H7 (cell line): ENCODE data around the gene SEMA4D. TPM values are rescaled to one million over a fixed set of nuclear protein-coding genes. Genes with fewer than 3 reads are reported as not detected.

ENCODE experiments used
- DNase-seq: peaks from one replicate; pipeline ENCODE4 v3.0.0; 2012
- H3K27me3 ChIP-seq: 2 replicates; pipeline ENCODE4 v1.6.0; 2011; ENCODE audit warnings: mild to moderate bottlenecking, low read length; ENCODE audit not compliant: control insufficient read depth, insufficient read depth
- H3K36me3 ChIP-seq: replicated peaks from 2 replicates; pipeline ENCODE4 v1.5.1; 2011; ENCODE audit warnings: low read length; ENCODE audit not compliant: control insufficient read depth, insufficient read depth
- H3K4me3 ChIP-seq: 2 replicates; pipeline ENCODE4 v1.5.1; 2011; ENCODE audit warnings: low read depth, mild to moderate bottlenecking, control low read depth, low read length, moderate library complexity; ENCODE audit not compliant: insufficient read depth
- total RNA-seq: library from RNA; depleted of rRNA; stranded (reverse); fragments of >200 nt; shearing (Covaris generic); gene quantifications from 2 replicates; pipeline ENCODE4 v1.2.3, GENCODE V29; 2014

SEMA4D gene
- total RNA-seq, 1 experiment from 2014 or later, result 17.0 TPM

GRCh38 chr9:89397471-89397870 is 100.4 kb downstream of the SEMA4D start:
- DNase-seq, result no peak
- Histone ChIP-seq H3K27me3 (no peaks in the 10 kb centered on the region), H3K4me3 (no peak overlapping the region), H3K36me3 (peaks cover 17% of the 10 kb centered on the region)

- DNase-seq, result no peak
Observed at GRCh38 chr9:89395931-89396710, 101.8 kb downstream of the SEMA4D start.

DNA sequence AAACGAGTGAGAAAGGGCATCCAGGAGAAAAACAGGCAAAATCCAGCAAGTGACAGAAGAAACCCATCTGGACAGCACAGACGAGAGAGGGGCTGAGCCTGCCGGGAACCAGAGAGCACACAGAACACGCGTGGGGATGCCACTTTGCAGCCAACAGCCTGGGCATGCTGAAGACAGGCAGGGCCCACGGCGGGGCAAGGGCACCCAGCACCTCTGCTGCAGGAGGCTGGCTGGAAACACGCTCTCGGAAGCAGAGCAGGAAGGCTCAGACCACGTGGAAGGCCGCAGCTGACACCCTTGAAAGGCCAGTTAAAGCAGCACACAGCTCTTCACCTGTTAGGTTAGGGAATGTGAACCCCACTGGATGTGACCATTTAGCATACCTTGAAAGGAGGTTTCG is 103.5 kb downstream of the SEMA4D start:
- no peak overlapping the region for H3K4me3 ChIP-seq
- no peak for DNase-seq
- peaks cover 33% of the 10 kb centered on the region for H3K36me3 ChIP-seq
- no peaks in the 10 kb centered on the region for H3K27me3 ChIP-seq

More at GRCh38 chr9:89395931-89396710, 101.8 kb downstream of the SEMA4D start:
- H3K27me3 ChIP-seq, result no peaks in the 10 kb centered on the region
- no peak overlapping the region for H3K4me3 ChIP-seq
- H3K36me3 ChIP-seq, result peaks cover 22% of the 10 kb centered on the region

GRCh38 chr9:89391585-89391984 is 106.3 kb downstream of the SEMA4D start:
- no peaks in the 10 kb centered on the region for H3K27me3 ChIP-seq
- peaks cover 41% of the 10 kb centered on the region for H3K36me3 ChIP-seq
- no peak for DNase-seq
- H3K4me3 ChIP-seq, result no peak overlapping the region

DNA sequence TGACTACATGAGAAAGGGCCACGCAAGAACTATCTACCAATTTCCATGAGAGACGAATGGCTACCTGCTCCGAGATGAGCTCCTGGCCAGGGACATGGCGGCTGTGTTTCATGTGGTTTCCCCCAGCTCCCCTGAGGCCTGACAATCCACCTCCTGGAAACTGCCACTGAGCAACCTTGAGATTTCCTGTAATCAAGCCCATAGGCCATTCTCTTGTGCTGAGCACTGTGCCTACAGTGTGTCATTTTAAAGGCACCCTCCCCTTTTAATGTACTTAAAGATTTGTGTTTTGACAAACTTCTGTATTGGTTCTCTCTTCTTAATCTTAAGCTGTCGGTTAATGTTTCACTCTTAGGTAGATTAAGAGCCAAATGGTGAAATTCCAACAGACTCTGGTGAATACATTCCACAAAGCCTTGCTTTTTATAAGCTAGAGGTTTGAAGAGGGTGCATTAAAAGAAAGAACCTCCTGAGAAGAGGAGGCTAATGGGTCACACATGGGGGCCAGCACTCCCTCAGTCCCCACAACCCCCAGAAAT is 107.3 kb downstream of the SEMA4D start:
- no peaks in the 10 kb centered on the region for H3K27me3 ChIP-seq
- H3K4me3 ChIP-seq, result no peak overlapping the region
- DNase-seq, result no peak
- H3K36me3 ChIP-seq, result peaks cover 40% of the 10 kb centered on the region

DNA sequence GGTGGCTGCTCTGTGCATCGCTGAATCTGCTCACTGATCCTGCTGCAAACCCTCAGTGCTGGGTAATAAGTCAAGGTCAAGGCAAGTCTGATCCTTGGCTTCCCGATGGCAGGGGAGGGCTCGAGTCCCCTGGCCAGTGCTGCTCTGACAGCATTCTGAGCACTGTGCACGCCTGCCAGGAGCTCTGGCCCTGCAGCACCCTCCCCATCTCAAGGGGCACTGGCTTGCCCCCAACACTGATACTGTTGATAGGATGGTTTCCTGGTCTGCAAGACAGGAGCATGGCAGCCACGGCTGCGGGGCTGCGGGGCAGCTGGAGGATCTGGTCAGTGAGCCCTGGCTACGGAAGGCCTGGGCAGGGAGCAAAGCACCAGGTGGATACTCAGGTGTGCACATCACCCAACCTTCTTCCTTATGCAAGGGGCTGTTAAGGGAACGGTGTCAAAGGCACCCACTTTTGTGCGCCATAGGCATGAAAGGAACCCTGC is 107.8 kb downstream of the SEMA4D start:
- DNase-seq, result no peak
- Histone ChIP-seq H3K36me3 (peaks cover 41% of the 10 kb centered on the region), H3K4me3 (no peak overlapping the region), H3K27me3 (no peaks in the 10 kb centered on the region)

- no peak overlapping the region for H3K4me3 ChIP-seq
- peaks cover 41% of the 10 kb centered on the region for H3K36me3 ChIP-seq
- H3K27me3 ChIP-seq, result no peaks in the 10 kb centered on the region
- no peak for DNase-seq
Observed at GRCh38 chr9:89388868-89389177, 109.1 kb downstream of the SEMA4D start.

DNA sequence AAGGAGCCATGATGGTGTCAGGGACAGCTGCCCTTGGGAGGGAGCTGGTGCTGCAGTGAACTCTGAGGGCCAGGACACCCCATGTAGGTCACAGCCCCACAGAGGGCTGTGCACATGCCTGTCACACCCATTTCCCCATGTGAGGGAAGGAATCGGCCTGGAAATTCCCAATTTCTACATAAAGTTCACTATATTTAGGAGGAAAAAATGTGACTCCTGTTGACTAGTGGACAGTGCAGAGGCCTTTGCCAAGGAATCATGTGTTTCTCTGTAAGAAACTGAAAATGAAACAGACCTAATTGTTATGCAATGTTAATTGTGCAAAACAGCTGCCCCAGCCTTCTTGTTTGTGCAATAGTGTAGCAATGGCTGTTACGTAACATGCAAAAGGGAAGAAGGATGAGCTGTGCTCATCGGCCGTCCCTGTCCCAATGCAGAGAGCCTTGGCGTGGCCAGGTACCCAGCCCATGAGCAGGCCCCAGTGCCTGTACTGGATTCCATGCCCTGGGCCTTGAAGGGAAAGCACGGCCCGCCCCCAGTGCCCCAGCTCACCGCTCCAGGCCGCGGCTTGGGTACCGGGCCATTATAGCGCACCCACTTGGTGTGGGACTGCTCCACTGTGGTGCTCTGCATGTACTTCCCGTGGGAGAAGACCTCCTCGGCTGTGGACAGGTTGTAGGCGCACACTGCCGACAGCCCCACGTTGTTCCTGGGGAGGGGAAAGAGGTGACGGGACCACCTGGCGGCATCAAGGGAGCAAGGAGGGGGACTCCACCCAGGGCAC is 109.6 kb downstream of the SEMA4D start:
- Histone ChIP-seq H3K4me3 (no peak overlapping the region), H3K27me3 (no peaks in the 10 kb centered on the region), H3K36me3 (peaks cover 41% of the 10 kb centered on the region)
- no peak for DNase-seq

GRCh38 chr9:89387197-89387849 is 110.6 kb downstream of the SEMA4D start:
- H3K27me3 ChIP-seq, result no peaks in the 10 kb centered on the region
- peaks cover 37% of the 10 kb centered on the region for H3K36me3 ChIP-seq
- no peak for DNase-seq
- H3K4me3 ChIP-seq, result no peak overlapping the region

DNA sequence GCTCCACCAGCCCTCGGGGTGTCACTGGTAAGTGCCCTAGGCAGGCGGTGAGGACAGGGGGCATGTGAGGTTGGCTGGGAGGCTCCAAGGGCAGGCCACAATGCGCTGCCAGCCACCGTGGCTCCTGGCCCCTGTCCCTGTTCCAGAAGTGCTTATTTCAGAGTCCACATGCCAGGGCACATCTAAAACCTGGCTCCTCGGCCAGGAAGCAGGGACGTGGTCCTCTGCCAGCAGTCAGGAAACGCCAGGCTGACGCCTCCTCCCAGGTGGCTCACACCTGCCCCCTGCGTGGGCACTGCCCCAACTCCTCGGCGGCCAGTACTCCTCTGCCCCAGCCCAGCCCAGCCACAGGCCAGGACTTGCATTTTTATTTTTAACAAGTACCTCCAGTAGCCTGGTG is 111.1 kb downstream of the SEMA4D start:
- Histone ChIP-seq H3K4me3 (no peak overlapping the region), H3K27me3 (no peaks in the 10 kb centered on the region), H3K36me3 (peaks cover 35% of the 10 kb centered on the region)
- DNase-seq, result no peak

- Histone ChIP-seq H3K4me3 (no peak overlapping the region), H3K27me3 (no peaks in the 10 kb centered on the region), H3K36me3 (peaks cover 33% of the 10 kb centered on the region)
- DNase-seq, result no peak
Observed at GRCh38 chr9:89386206-89386605, 111.7 kb downstream of the SEMA4D start.

DNA sequence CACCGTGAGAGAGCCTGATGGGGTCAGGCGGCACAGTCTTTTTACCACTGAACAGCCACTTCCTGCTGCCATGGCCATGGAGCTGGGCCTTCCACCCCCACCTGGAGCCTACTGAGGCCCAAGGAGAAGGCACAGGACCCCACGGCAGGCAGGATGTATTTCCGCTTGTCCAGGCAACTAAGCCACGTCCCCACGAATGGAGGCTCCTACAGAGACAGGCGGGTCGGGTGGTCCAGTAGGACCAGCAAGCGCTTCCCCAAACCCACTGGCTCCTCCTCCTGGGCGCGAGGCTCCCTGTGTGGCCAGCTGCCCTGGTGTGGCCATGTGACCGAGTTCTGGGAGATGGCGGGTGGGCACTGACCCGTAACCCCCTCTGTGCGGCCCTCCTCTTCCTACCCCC is 113.1 kb downstream of the SEMA4D start:
- no peak overlapping the region for H3K4me3 ChIP-seq
- peaks cover 22% of the 10 kb centered on the region for H3K36me3 ChIP-seq
- H3K27me3 ChIP-seq, result no peaks in the 10 kb centered on the region
- peak; percentile 59 for DNase-seq

GRCh38 chr9:89383721-89384300 is 114.1 kb downstream of the SEMA4D start:
- no peaks in the 10 kb centered on the region for H3K27me3 ChIP-seq
- peaks cover 21% of the 10 kb centered on the region for H3K36me3 ChIP-seq
- H3K4me3 ChIP-seq, result no peak overlapping the region
- DNase-seq, result peak; percentile 52

- H3K27me3 ChIP-seq, result no peaks in the 10 kb centered on the region
- no peak overlapping the region for H3K4me3 ChIP-seq
- peaks cover 21% of the 10 kb centered on the region for H3K36me3 ChIP-seq
- peak; percentile 61 for DNase-seq
Observed at GRCh38 chr9:89383030-89383720, 114.7 kb downstream of the SEMA4D start.
